Measurements from ENCODE around the gene PBX1.

PBX1 gene

DNA sequence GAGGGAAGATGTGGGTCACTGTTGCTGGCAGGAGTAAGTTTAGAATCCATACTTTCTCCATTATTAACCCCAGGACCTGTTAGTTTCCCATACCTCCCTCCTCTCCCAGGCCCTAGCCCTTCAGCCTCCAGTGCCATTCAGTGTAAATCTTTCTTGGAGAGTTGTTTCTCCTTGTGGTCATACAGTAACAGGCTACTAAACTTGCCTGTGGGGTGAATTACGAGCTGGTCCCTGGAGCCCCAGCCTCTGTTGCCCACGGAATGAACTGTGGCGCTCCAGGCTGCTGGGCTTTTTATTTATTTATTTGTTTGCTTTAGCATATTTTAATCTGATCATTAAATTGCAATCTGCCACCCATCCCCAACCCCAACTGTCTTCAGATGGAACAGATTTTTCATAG lies 305.2 kb downstream of the PBX1 start:
- Histone ChIP-seq H3K4me3 (IDR thresholded peaks at IDR 0.05; ENCODE audit: insufficient read depth, low read depth, low read length) (no peak overlapping the region), H3K36me3 (ENCODE audit: insufficient read depth) (no peaks in the 10 kb centered on the region), H3K79me2 (ENCODE audit: insufficient read depth, low read depth) (no peaks in the 10 kb centered on the region), H4K20me1 (ENCODE audit: insufficient read depth) (no peaks in the 10 kb centered on the region), H3K27me3 (ENCODE audit: insufficient read depth, low read depth) (no peaks in the 10 kb centered on the region), H3K9ac (no peak overlapping the region), H3K4me1 (ENCODE audit: low read depth, poor library complexity, severe bottlenecking) (no peaks in the 10 kb centered on the region), H3K27ac (no peak overlapping the region), H3K4me2 (no peak overlapping the region), H2AFZ (ENCODE audit: low read depth) (no peak overlapping the region)
- TF ChIP-seq CTCF (conservative IDR thresholded peaks at IDR 0.05; ENCODE audit: low read depth, low read length) = no peak

- H3K27me3 ChIP-seq (ENCODE audit: insufficient read depth, low read depth) = no peaks in the 10 kb centered on the region
- no peak overlapping the region for H3K4me3 ChIP-seq (IDR thresholded peaks at IDR 0.05; ENCODE audit: insufficient read depth, low read depth, low read length)
- H2AFZ ChIP-seq (ENCODE audit: low read depth) = no peak overlapping the region
- no peaks in the 10 kb centered on the region for H4K20me1 ChIP-seq (ENCODE audit: insufficient read depth)
- no peak overlapping the region for H3K9ac ChIP-seq
- H3K4me1 ChIP-seq (ENCODE audit: low read depth, poor library complexity, severe bottlenecking) = no peaks in the 10 kb centered on the region
- no peak overlapping the region for H3K4me2 ChIP-seq
- no peaks in the 10 kb centered on the region for H3K36me3 ChIP-seq (ENCODE audit: insufficient read depth)
- H3K27ac ChIP-seq = no peak overlapping the region
- no peaks in the 10 kb centered on the region for H3K79me2 ChIP-seq (ENCODE audit: insufficient read depth, low read depth)
- TF ChIP-seq CTCF (conservative IDR thresholded peaks at IDR 0.05; ENCODE audit: low read depth, low read length) = no peak
Observed at GRCh38 chr1:164865385-164865784, 306.4 kb downstream of the PBX1 start.

DNA sequence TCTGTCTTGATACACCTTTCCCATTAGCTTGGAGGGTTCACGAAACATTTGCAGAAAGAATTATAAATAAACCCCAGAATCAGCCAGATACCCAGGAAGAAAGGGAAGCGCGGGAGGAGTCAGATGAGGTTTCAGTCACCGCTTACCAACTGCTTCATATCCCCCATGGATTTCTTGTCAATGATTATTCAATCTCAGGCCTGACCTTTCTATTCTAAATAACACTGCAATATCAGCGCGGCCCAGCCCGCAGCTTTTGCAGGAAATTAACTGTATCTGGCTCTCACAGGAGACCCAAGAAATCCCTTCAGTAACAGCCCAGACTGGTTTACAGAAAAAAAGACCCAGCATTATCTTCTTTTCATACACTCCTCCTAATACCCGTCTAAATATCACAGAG lies 308.6 kb downstream of the PBX1 start:
- no peak overlapping the region for H2AFZ ChIP-seq (ENCODE audit: low read depth)

DNA sequence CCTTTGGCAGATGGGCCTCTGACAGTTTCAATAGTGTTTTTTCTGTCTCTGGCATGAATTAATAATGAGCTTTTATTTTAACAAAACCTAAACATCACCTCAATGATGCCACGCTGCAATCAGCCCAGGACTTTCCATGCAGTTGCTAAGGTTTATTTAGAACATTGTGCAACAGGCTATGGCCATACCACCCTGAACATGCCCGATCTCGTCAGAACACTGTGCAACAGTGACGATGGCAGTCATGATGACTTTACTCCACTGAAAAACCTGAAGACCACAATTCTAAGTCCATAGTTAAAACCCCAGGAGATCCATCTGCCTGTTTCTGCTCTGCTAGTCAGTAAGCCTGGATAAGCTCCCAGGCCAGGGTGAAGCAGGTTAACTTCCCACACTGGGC lies 310.0 kb downstream of the PBX1 start:
- no peaks in the 10 kb centered on the region for H3K4me1 ChIP-seq (ENCODE audit: low read depth, poor library complexity, severe bottlenecking)
- no peak overlapping the region for H2AFZ ChIP-seq (ENCODE audit: low read depth)
- no peaks in the 10 kb centered on the region for H3K36me3 ChIP-seq (ENCODE audit: insufficient read depth)
- no peaks in the 10 kb centered on the region for H3K79me2 ChIP-seq (ENCODE audit: insufficient read depth, low read depth)
- H3K4me3 ChIP-seq (IDR thresholded peaks at IDR 0.05; ENCODE audit: insufficient read depth, low read depth, low read length) = no peak overlapping the region
- H4K20me1 ChIP-seq (ENCODE audit: insufficient read depth) = no peaks in the 10 kb centered on the region
- no peaks in the 10 kb centered on the region for H3K27me3 ChIP-seq (ENCODE audit: insufficient read depth, low read depth)
- TF ChIP-seq CTCF (conservative IDR thresholded peaks at IDR 0.05; ENCODE audit: low read depth, low read length) = no peak
- H3K4me2 ChIP-seq = no peak overlapping the region
- no peak overlapping the region for H3K9ac ChIP-seq
- no peak overlapping the region for H3K27ac ChIP-seq

More for the DNA sequence above, 308.6 kb downstream of the PBX1 start:
- no peaks in the 10 kb centered on the region for H3K27me3 ChIP-seq (ENCODE audit: insufficient read depth, low read depth)
- H3K4me3 ChIP-seq (IDR thresholded peaks at IDR 0.05; ENCODE audit: insufficient read depth, low read depth, low read length) = no peak overlapping the region
- H3K27ac ChIP-seq = no peak overlapping the region
- no peaks in the 10 kb centered on the region for H3K36me3 ChIP-seq (ENCODE audit: insufficient read depth)
- no peak overlapping the region for H3K4me2 ChIP-seq
- TF ChIP-seq CTCF (conservative IDR thresholded peaks at IDR 0.05; ENCODE audit: low read depth, low read length) = no peak
- H3K4me1 ChIP-seq (ENCODE audit: low read depth, poor library complexity, severe bottlenecking) = no peaks in the 10 kb centered on the region
- no peaks in the 10 kb centered on the region for H3K79me2 ChIP-seq (ENCODE audit: insufficient read depth, low read depth)
- H3K9ac ChIP-seq = no peak overlapping the region
- H4K20me1 ChIP-seq (ENCODE audit: insufficient read depth) = no peaks in the 10 kb centered on the region

DNA sequence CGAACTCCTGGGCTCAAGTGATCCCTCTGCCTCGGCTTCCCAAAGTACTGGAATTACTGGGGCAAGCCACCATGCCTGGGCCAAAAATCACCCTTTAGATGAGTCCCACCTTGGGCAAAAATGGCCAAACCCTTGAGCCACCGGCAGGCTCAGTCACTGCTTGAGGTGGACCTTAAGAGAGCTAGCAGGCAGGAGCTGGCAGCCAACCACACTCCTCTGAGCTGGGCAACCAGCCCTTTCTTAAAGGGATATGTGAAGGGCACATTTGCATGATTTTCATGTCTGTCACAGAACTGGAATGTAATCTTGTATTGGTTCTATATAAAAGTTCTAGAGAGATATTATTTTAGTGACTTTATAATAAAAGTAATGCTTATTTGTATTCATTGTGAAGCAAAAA lies 316.5 kb downstream of the PBX1 start:
- H3K36me3 ChIP-seq (ENCODE audit: insufficient read depth) = no peaks in the 10 kb centered on the region
- H3K9ac ChIP-seq = no peak overlapping the region

More for the DNA sequence above, 316.5 kb downstream of the PBX1 start:
- H3K79me2 ChIP-seq (ENCODE audit: insufficient read depth, low read depth) = no peaks in the 10 kb centered on the region
- no peak overlapping the region for H2AFZ ChIP-seq (ENCODE audit: low read depth)
- H3K4me1 ChIP-seq (ENCODE audit: low read depth, poor library complexity, severe bottlenecking) = no peaks in the 10 kb centered on the region
- no peak overlapping the region for H3K27ac ChIP-seq
- no peak overlapping the region for H3K4me2 ChIP-seq
- no peak for TF ChIP-seq CTCF (conservative IDR thresholded peaks at IDR 0.05; ENCODE audit: low read depth, low read length)
- no peak overlapping the region for H3K4me3 ChIP-seq (IDR thresholded peaks at IDR 0.05; ENCODE audit: insufficient read depth, low read depth, low read length)
- H3K27me3 ChIP-seq (ENCODE audit: insufficient read depth, low read depth) = no peaks in the 10 kb centered on the region
- H4K20me1 ChIP-seq (ENCODE audit: insufficient read depth) = no peaks in the 10 kb centered on the region
